Tibial nerve (tissue), 4 donors: Measurements from ENCODE around the gene RANBP17. TPM values are rescaled to one million over a fixed set of nuclear protein-coding genes. Genes with fewer than 3 reads are reported as not detected.

Experiments used
- DNase-seq, 2 donors: peaks; one replicate each; pipeline ENCODE4 v3.0.0-alpha.2; 2019; ENCODE audit warnings: low spot score in 2 of 2
- H3K27ac ChIP-seq, 4 donors: fragments of 200-600 bp; sonication (generic) in 3 of 4; one replicate each; pipeline ENCODE4 v1.5.1; 2017 to 2019; ENCODE audit warnings: mild to moderate bottlenecking in 1 of 4
- H3K27me3 ChIP-seq, 2 donors: fragments of 200-600 bp; sonication (generic) in 1 of 2; one replicate each; pipeline versions ENCODE4 v1.5.1 to v1.6.0; 2017 to 2019
- H3K36me3 ChIP-seq, 3 donors: fragments of 200-600 bp; sonication (generic); one replicate each; pipeline ENCODE4 v1.5.1; 2018 to 2019
- H3K4me1 ChIP-seq, 4 donors: fragments of 200-600 bp; sonication (generic) in 3 of 4; one replicate each; pipeline ENCODE4 v1.5.1; 2017 to 2019
- H3K4me3 ChIP-seq, 4 donors: fragments of 200-600 bp; sonication (generic) in 3 of 4; one replicate each; pipeline ENCODE4 v1.5.1; 2017 to 2019; ENCODE audit warnings: mild to moderate bottlenecking in 1 of 4, moderate library complexity in 1 of 4
- H3K9me3 ChIP-seq, 4 donors: fragments of 200-600 bp; sonication (generic) in 3 of 4; one replicate each; pipeline ENCODE4 v1.5.1; 2017 to 2019
- EP300 ChIP-seq, 2 donors: sonication (generic); formaldehyde crosslinking; IDR thresholded peaks; one replicate each; pipeline ENCODE4 v1.6.1; 2017; ENCODE audit warnings: antibody characterized with exemption in 2 of 2, mild to moderate bottlenecking in 1 of 2
- POLR2A ChIP-seq, 2 donors: fragments of 450-650 bp; IDR thresholded peaks; one replicate each; pipeline ENCODE4 v1.6.1; 2017; ENCODE audit warnings: antibody characterized with exemption in 2 of 2, mild to moderate bottlenecking in 2 of 2, moderate library complexity in 2 of 2
- WGBS, 2 donors: methylation state at CpG; one replicate each; pipeline ENCODE4 v1.1.5; 2018; 5-methylcytosine and 5-hydroxymethylcytosine counted together
- total RNA-seq, 4 donors: library from RNA; depleted of rRNA; stranded (reverse); fragments of >200 nt; gene quantifications; one replicate each; pipeline ENCODE4 v1.1.0, GENCODE V29; 2016
- TF ChIP-seq, protein P1 (sequence below), 5 experiments: fragments of 200-600 bp in 3 of 5; fragments of 450-650 bp in 2 of 5; sonication (generic) in 3 of 5; IDR thresholded peaks; one replicate each; pipeline ENCODE4 v1.5.1; 2016 to 2019; ENCODE audit warnings: antibody characterized with exemption in 5 of 5, mild to moderate bottlenecking in 3 of 5, moderate library complexity in 2 of 5

Gene RANBP17
- total RNA-seq, 4 donors from 2014 or later: 10.8 to 34.5 (median 17.6) TPM

GRCh38 chr5:170993476-170993875, 131.7 kb downstream of the RANBP17 start:
- TF ChIP-seq, protein P1, sequence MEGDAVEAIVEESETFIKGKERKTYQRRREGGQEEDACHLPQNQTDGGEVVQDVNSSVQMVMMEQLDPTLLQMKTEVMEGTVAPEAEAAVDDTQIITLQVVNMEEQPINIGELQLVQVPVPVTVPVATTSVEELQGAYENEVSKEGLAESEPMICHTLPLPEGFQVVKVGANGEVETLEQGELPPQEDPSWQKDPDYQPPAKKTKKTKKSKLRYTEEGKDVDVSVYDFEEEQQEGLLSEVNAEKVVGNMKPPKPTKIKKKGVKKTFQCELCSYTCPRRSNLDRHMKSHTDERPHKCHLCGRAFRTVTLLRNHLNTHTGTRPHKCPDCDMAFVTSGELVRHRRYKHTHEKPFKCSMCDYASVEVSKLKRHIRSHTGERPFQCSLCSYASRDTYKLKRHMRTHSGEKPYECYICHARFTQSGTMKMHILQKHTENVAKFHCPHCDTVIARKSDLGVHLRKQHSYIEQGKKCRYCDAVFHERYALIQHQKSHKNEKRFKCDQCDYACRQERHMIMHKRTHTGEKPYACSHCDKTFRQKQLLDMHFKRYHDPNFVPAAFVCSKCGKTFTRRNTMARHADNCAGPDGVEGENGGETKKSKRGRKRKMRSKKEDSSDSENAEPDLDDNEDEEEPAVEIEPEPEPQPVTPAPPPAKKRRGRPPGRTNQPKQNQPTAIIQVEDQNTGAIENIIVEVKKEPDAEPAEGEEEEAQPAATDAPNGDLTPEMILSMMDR (IDR thresholded peaks at IDR 0.05): no peak
- TF ChIP-seq POLR2A (IDR thresholded peaks at IDR 0.05) (no peak), EP300 (IDR thresholded peaks at IDR 0.05) (no peak)

DNA sequence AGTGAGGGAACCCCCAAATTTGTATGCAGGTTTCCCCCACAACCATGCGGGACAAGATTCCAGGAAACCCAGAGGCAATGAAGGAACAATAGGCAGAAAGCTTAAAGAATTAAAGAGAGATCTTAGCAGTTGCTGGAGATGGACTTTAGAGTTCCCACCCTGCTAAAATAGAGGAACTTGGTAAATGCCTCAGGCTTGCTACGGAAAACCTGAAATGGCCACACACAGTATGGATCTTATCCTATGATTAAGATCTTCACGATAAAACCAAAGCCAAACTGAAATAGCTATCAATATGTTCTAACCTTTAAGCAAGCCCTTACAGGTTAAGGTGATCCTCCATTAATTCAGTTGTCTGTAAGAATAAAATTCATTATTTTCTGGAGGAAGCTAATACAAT, 148.3 kb downstream of the RANBP17 start:
- Histone ChIP-seq H3K27ac (no peak overlapping the region), H3K4me1 (no peaks in the 10 kb centered on the region), H3K4me3 (no peak overlapping the region), H3K27me3 (no peaks in the 10 kb centered on the region), H3K9me3 (peaks cover 0 to under 1% (median 0%) of the 10 kb centered on the region in 4 donors), H3K36me3 (no peaks in the 10 kb centered on the region)
- TF ChIP-seq, protein P1 (IDR thresholded peaks at IDR 0.05): no peak
- TF ChIP-seq EP300 (IDR thresholded peaks at IDR 0.05) (no peak), POLR2A (IDR thresholded peaks at IDR 0.05) (no peak)
- no peak for DNase-seq
- 83 to 88% methylated on average over 3 of the region's 3 CpGs for WGBS, 2 donors

More at GRCh38 chr5:170993476-170993875, 131.7 kb downstream of the RANBP17 start:
- H3K27ac ChIP-seq: no peak overlapping the region
- no peaks in the 10 kb centered on the region for H3K4me1 ChIP-seq
- DNase-seq: no peak
- H3K27me3 ChIP-seq: no peaks in the 10 kb centered on the region
- H3K4me3 ChIP-seq: no peak overlapping the region
- no peaks in the 10 kb centered on the region for H3K36me3 ChIP-seq
- no peaks in the 10 kb centered on the region for H3K9me3 ChIP-seq

GRCh38 chr5:171010816-171011215, 149.0 kb downstream of the RANBP17 start:
- H3K36me3 ChIP-seq: no peaks in the 10 kb centered on the region
- no peaks in the 10 kb centered on the region for H3K4me1 ChIP-seq
- no peak for DNase-seq
- H3K9me3 ChIP-seq: no peaks in the 10 kb centered on the region
- H3K4me3 ChIP-seq: no peak overlapping the region
- 78 to 79% methylated on average over 2 of the region's 2 CpGs for WGBS, 2 donors
- H3K27ac ChIP-seq: no peak overlapping the region
- no peaks in the 10 kb centered on the region for H3K27me3 ChIP-seq
- no peak for TF ChIP-seq EP300 (IDR thresholded peaks at IDR 0.05)

DNA sequence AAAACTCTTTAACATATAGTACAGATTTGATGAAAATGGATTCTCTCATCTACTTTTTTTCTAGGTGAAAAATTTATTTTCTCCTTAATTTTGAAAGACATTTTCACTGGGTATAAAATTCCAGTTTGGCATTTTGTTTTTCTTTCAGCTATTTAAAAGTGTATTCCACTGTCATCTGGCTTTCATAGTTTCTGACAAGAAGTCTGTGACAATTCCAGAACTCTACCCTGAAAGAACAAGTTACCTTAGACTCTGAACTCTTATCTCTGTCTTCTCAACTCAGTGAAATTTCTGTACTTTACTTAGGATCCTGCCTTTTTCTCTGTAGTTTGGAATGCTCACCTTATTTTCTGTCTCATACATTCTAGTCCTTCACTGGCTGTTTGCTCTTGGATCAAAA, 161.7 kb downstream of the RANBP17 start:
- TF ChIP-seq EP300 (IDR thresholded peaks at IDR 0.05): no peak
- TF ChIP-seq POLR2A (IDR thresholded peaks at IDR 0.05): no peak
- TF ChIP-seq, protein P1 (IDR thresholded peaks at IDR 0.05): no peak
- no peak for DNase-seq
- no peak overlapping the region for H3K27ac ChIP-seq
- H3K4me1 ChIP-seq: no peaks in the 10 kb centered on the region
- no peaks in the 10 kb centered on the region for H3K27me3 ChIP-seq
- no peaks in the 10 kb centered on the region for H3K36me3 ChIP-seq
- H3K9me3 ChIP-seq: peaks cover 0 to 36% (median 3%) of the 10 kb centered on the region in 4 donors
- H3K4me3 ChIP-seq: no peak overlapping the region

GRCh38 chr5:171024084-171024483, 162.3 kb downstream of the RANBP17 start:
- TF ChIP-seq POLR2A (IDR thresholded peaks at IDR 0.05) (no peak), EP300 (IDR thresholded peaks at IDR 0.05) (no peak)
- TF ChIP-seq, protein P1 (IDR thresholded peaks at IDR 0.05): no peak
- no peaks in the 10 kb centered on the region for H3K27me3 ChIP-seq
- no peak for DNase-seq

DNA sequence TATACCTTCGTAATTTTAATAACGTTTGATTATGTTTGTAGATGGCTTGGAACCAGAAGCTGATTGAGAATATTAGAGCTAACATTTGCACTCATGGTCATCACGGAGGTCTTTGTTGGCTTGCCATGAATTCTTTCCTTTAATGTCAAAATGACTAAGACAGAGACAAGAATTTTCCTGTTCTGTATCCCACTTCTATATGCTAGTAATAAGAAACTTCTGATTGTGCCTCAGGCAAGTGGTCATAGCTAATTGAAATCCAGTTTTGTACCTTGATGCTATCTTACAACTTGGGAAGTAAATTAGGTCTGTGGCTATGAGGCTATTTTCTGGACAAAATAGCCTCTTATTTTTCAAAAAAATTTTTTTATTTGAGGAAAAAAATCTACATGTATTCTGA, 167.6 kb downstream of the RANBP17 start:
- no peak for DNase-seq
- no peaks in the 10 kb centered on the region for H3K27me3 ChIP-seq
- no peaks in the 10 kb centered on the region for H3K9me3 ChIP-seq
- H3K4me1 ChIP-seq: no peaks in the 10 kb centered on the region
- no peak overlapping the region for H3K4me3 ChIP-seq
- TF ChIP-seq POLR2A (IDR thresholded peaks at IDR 0.05): no peak
- TF ChIP-seq, protein P1 (IDR thresholded peaks at IDR 0.05): no peak
- no peak for TF ChIP-seq EP300 (IDR thresholded peaks at IDR 0.05)
- no peak overlapping the region for H3K27ac ChIP-seq
- WGBS, 2 donors: 76 to 79% methylated on average over 3 of the region's 3 CpGs
- H3K36me3 ChIP-seq: no peaks in the 10 kb centered on the region

More at GRCh38 chr5:171024084-171024483, 162.3 kb downstream of the RANBP17 start:
- no peaks in the 10 kb centered on the region for H3K4me1 ChIP-seq
- no peaks in the 10 kb centered on the region for H3K36me3 ChIP-seq
- no peak overlapping the region for H3K27ac ChIP-seq
- peaks cover 0 to 36% (median 3%) of the 10 kb centered on the region in 4 donors for H3K9me3 ChIP-seq
- no peak overlapping the region for H3K4me3 ChIP-seq
